Liver (tissue), 9 donors: ENCODE data around the gene ODF2. TPM values are rescaled to one million over a fixed set of nuclear protein-coding genes. Genes with fewer than 3 reads are reported as not detected.

ENCODE experiments used
- DNase-seq: peaks from one replicate; pipeline ENCODE4 v3.0.0-alpha.2; 2017; ENCODE audit warnings: low spot score
- H3K27ac ChIP-seq, 2 donors: one replicate each; pipeline ENCODE4 v1.7.0; 2013; ENCODE audit warnings: inconsistent platforms in 2 of 2, low read length in 2 of 2, control low read depth in 1 of 2, low read depth in 1 of 2, mild to moderate bottlenecking in 1 of 2
- H3K27me3 ChIP-seq, 4 donors: one replicate each; pipeline versions ENCODE4 v1.6.1 to v1.7.0; 2013; ENCODE audit warnings: low read length in 3 of 4, inconsistent platforms in 1 of 4, mild to moderate bottlenecking in 1 of 4, moderate library complexity in 1 of 4; ENCODE audit not compliant: control insufficient read depth in 4 of 4, insufficient read depth in 4 of 4
- H3K36me3 ChIP-seq, 4 donors: one replicate each; pipeline versions ENCODE4 v1.6.1 to v1.7.0; 2013; ENCODE audit warnings: low read length in 3 of 4, mild to moderate bottlenecking in 3 of 4, low read depth in 1 of 4, moderate library complexity in 1 of 4; ENCODE audit not compliant: control insufficient read depth in 4 of 4, insufficient read depth in 3 of 4
- H3K4me1 ChIP-seq, 4 donors: one replicate each; pipeline versions ENCODE4 v1.6.1 to v1.7.0; 2013; ENCODE audit warnings: low read length in 3 of 4, mild to moderate bottlenecking in 3 of 4, moderate library complexity in 1 of 4; ENCODE audit not compliant: control insufficient read depth in 4 of 4, insufficient read depth in 4 of 4
- H3K4me3 ChIP-seq, 3 donors: one replicate each; pipeline versions ENCODE4 v1.6.1 to v1.7.0; 2013; ENCODE audit warnings: low read length in 3 of 3, control low read depth in 1 of 3, low read depth in 1 of 3, mild to moderate bottlenecking in 1 of 3
- H3K9ac ChIP-seq, 2 donors: one replicate each; pipeline ENCODE4 v1.7.0; 2013; ENCODE audit warnings: low read length in 2 of 2, mild to moderate bottlenecking in 2 of 2, moderate library complexity in 2 of 2, control low read depth in 1 of 2, low read depth in 1 of 2
- H3K9me3 ChIP-seq, 4 donors: one replicate each; pipeline versions ENCODE4 v1.6.1 to v1.7.0; 2013; ENCODE audit warnings: low read length in 3 of 4; ENCODE audit not compliant: control insufficient read depth in 4 of 4
- ATF3 ChIP-seq: IDR thresholded peaks from 2 replicates; pipeline ENCODE4 v1.6.1; 2016; ENCODE audit warnings: antibody characterized with exemption
- CTCF ChIP-seq: fragments of 150-350 bp; IDR thresholded peaks from 2 replicates; pipeline ENCODE4 v1.5.1; 2017; ENCODE audit warnings: improper control_type of control experiment, low read depth, low read length; ENCODE audit not compliant: missing input control
- EGR1 ChIP-seq, 2 donors: IDR thresholded peaks; 2 replicates each; pipeline ENCODE4 v1.6.1; 2016 to 2018; ENCODE audit warnings: antibody characterized with exemption in 2 of 2, low read depth in 2 of 2
- FOXA1 ChIP-seq: IDR thresholded peaks from 2 replicates; pipeline ENCODE4 v1.6.1; 2016; ENCODE audit warnings: antibody characterized with exemption
- GABPA ChIP-seq, 2 donors: IDR thresholded peaks in 1 of 2; conservative IDR thresholded peaks in 1 of 2; 2 replicates each; pipeline ENCODE4 v1.6.1; 2016; ENCODE audit warnings: antibody characterized with exemption in 2 of 2, mild to moderate bottlenecking in 1 of 2, moderate library complexity in 1 of 2
- HNF4A ChIP-seq, 2 donors: conservative IDR thresholded peaks; 2 replicates each; pipeline ENCODE4 v1.6.1; 2016; ENCODE audit warnings: antibody characterized with exemption in 2 of 2, mild to moderate bottlenecking in 2 of 2
- HNF4G ChIP-seq: IDR thresholded peaks from 2 replicates; pipeline ENCODE4 v1.6.1; 2016; ENCODE audit warnings: antibody characterized with exemption
- JUND ChIP-seq, 2 donors: IDR thresholded peaks; 2 replicates each; pipeline ENCODE4 v1.6.1; 2016; ENCODE audit warnings: antibody characterized with exemption in 2 of 2
- MAX ChIP-seq: IDR thresholded peaks from 2 replicates; pipeline ENCODE4 v1.6.1; 2016; ENCODE audit warnings: antibody characterized with exemption
- NR2F2 ChIP-seq: IDR thresholded peaks from 2 replicates; pipeline ENCODE4 v1.6.1; 2016; ENCODE audit warnings: antibody characterized with exemption
- RAD21 ChIP-seq, 2 donors: IDR thresholded peaks; 2 replicates each; pipeline ENCODE4 v1.6.1; 2016; ENCODE audit warnings: antibody characterized with exemption in 2 of 2, mild to moderate bottlenecking in 2 of 2
- REST ChIP-seq: IDR thresholded peaks from 2 replicates; pipeline ENCODE4 v1.6.1; 2016; ENCODE audit warnings: antibody characterized with exemption, mild to moderate bottlenecking
- RXRA ChIP-seq, 2 donors: IDR thresholded peaks; 2 replicates each; pipeline ENCODE4 v1.6.1; 2017 to 2018; ENCODE audit warnings: antibody characterized with exemption in 2 of 2, mild to moderate bottlenecking in 1 of 2
- SP1 ChIP-seq: IDR thresholded peaks from 2 replicates; pipeline ENCODE4 v1.6.1; 2018; ENCODE audit warnings: antibody characterized with exemption, mild to moderate bottlenecking
- YY1 ChIP-seq: IDR thresholded peaks from 2 replicates; pipeline ENCODE4 v1.6.1; 2016; ENCODE audit warnings: antibody characterized with exemption, mild to moderate bottlenecking
- ZBTB33 ChIP-seq: IDR thresholded peaks from 2 replicates; pipeline ENCODE4 v1.6.1; 2016; ENCODE audit warnings: antibody characterized with exemption
- WGBS: extraction: QIAGEN DNeasy Blood & Tissue Kit; methylation state at CpG from one replicate; pipeline ENCODE4 v1.1.7; 2013; 5-methylcytosine and 5-hydroxymethylcytosine counted together
- polyA plus RNA-seq, 2 donors: library from polyadenylated mRNA; stranded (reverse) in 1 of 2; unstranded in 1 of 2; fragments of 200-250 nt in 1 of 2; fragments of >200 nt in 1 of 2; fragmentation: Nextera tagmentation in 1 of 2; extraction: Ambion mirVana in 1 of 2; gene quantifications; one replicate each; pipeline versions ENCODE4 v1.2.1 to v1.2.3, GENCODE V29; 2013 to 2015
- total RNA-seq, 2 donors: library from RNA; depleted of rRNA; stranded (reverse); fragments of >200 nt; gene quantifications; one replicate each; pipeline ENCODE4 v1.2.3, GENCODE V29; 2014
- donor health status: healthy.
- donor health status: healthy.
- donor health status: healthy.
- donor health status: healthy.
- donor health status: healthy.

Gene ODF2
- total and polyA plus RNA-seq, 4 donors, result 5.7 to 21.8 (median 16.7) TPM

GRCh38 chr9:128521956-128522355, 66.2 kb downstream of the ODF2 start:
- Histone ChIP-seq H3K9ac (no peak overlapping the region), H3K27ac (no peak overlapping the region), H3K36me3 (peaks cover 11 to 21% (median 19%) of the 10 kb centered on the region in 4 donors), H3K9me3 (no peaks in the 10 kb centered on the region), H3K4me1 (peaks cover 0 to 13% (median 9%) of the 10 kb centered on the region in 4 donors), H3K27me3 (no peaks in the 10 kb centered on the region), H3K4me3 (no peak overlapping the region)
- TF ChIP-seq RXRA (IDR thresholded peaks at IDR 0.05), result no peak
- TF ChIP-seq NR2F2, result no peak
- TF ChIP-seq GABPA (IDR thresholded peaks at IDR 0.05 in 1 of 2, conservative IDR thresholded peaks at IDR 0.05 in 1 of 2), result no peak
- no peak for TF ChIP-seq MAX
- TF ChIP-seq ZBTB33, result no peak
- no peak for TF ChIP-seq ATF3
- TF ChIP-seq JUND (IDR thresholded peaks at IDR 0.05), result no peak
- TF ChIP-seq YY1, result no peak
- no peak for TF ChIP-seq FOXA1
- WGBS, result 94% methylated on average over 6 of the region's 6 CpGs
- no peak for DNase-seq

GRCh38 chr9:128523199-128523925, 67.6 kb downstream of the ODF2 start:
- H3K27ac ChIP-seq, result peak overlapping the region; percentile 68 to 83

More at GRCh38 chr9:128523199-128523925, 67.6 kb downstream of the ODF2 start:
- Histone ChIP-seq H3K27me3 (no peaks in the 10 kb centered on the region), H3K9me3 (no peaks in the 10 kb centered on the region), H3K4me1 (peaks cover 0 to 13% (median 9%) of the 10 kb centered on the region in 4 donors), H3K9ac (no peak overlapping the region), H3K36me3 (peaks cover 8 to 23% (median 19%) of the 10 kb centered on the region in 4 donors), H3K4me3 (no peak overlapping the region)
- no peak for DNase-seq
- TF ChIP-seq YY1 (no peak), SP1 (peak; percentile 95), RXRA (IDR thresholded peaks at IDR 0.05) (peak; percentile 46 to 54), RAD21 (IDR thresholded peaks at IDR 0.05) (peak; percentile 49 to 61), HNF4A (conservative IDR thresholded peaks at IDR 0.05) (peak; percentile 86 to 87), HNF4G (peak; percentile 81), REST (no peak), EGR1 (IDR thresholded peaks at IDR 0.05; ENCODE audit: low read depth in 2 of 2) (peak in 1 of 2 donors; percentile 56), CTCF (no peak), MAX (no peak)
- WGBS, result 49% methylated on average over 13 of the region's 13 CpGs
